ENCODE data around the gene DNAJC5.
A peak's percentile ranks its signal among the peaks of the same experiment; 100 is the strongest.

DNAJC5 gene

GRCh38 chr20:63859166-63859699, 35.7 kb upstream of the DNAJC5 start:
- peaks cover 22% of the 10 kb centered on the region for H3K4me1 ChIP-seq (ENCODE audit: control insufficient read depth, low read length)
- H3K4me3 ChIP-seq (ENCODE audit: low read length): no peak overlapping the region
- 0 out of 2 replicates have a peak overlapping the region, but pooled peaks have one; percentile 10 for H3K4me2 ChIP-seq (ENCODE audit: low read length)
- peaks cover 3% of the 10 kb centered on the region; the same call in 1 of the 2 replicates for H4K20me1 ChIP-seq (ENCODE audit: control insufficient read depth, insufficient read depth, low read depth, low read length)
- no peak overlapping the region for H3K27ac ChIP-seq (ENCODE audit: low read depth, low read length)
- H3K9me3 ChIP-seq (ENCODE audit: control insufficient read depth, insufficient read depth, low read length): no peaks in the 10 kb centered on the region
- H3K27me3 ChIP-seq (ENCODE audit: control insufficient read depth, low read length): no peaks in the 10 kb centered on the region
- H3K79me2 ChIP-seq (ENCODE audit: control insufficient read depth, low read length): peaks cover 11% of the 10 kb centered on the region
- peaks cover 19% of the 10 kb centered on the region for H3K36me3 ChIP-seq (ENCODE audit: control insufficient read depth, low read length)
- H3K9me2 ChIP-seq (replicated peaks; ENCODE audit: control insufficient read depth, low read length): no peaks in the 10 kb centered on the region
- H3F3A ChIP-seq (ENCODE audit: control insufficient read depth, insufficient read depth): no peaks in the 10 kb centered on the region
- TF ChIP-seq, protein P1, sequence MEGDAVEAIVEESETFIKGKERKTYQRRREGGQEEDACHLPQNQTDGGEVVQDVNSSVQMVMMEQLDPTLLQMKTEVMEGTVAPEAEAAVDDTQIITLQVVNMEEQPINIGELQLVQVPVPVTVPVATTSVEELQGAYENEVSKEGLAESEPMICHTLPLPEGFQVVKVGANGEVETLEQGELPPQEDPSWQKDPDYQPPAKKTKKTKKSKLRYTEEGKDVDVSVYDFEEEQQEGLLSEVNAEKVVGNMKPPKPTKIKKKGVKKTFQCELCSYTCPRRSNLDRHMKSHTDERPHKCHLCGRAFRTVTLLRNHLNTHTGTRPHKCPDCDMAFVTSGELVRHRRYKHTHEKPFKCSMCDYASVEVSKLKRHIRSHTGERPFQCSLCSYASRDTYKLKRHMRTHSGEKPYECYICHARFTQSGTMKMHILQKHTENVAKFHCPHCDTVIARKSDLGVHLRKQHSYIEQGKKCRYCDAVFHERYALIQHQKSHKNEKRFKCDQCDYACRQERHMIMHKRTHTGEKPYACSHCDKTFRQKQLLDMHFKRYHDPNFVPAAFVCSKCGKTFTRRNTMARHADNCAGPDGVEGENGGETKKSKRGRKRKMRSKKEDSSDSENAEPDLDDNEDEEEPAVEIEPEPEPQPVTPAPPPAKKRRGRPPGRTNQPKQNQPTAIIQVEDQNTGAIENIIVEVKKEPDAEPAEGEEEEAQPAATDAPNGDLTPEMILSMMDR (IDR thresholded peaks at IDR 0.05; ENCODE audit: low read depth, low read length, poor library complexity, severe bottlenecking): no peak
- TF ChIP-seq EZH2phosphoT487 (IDR thresholded peaks at IDR 0.05; ENCODE audit: borderline replicate concordance, low read length): no peak

DNA sequence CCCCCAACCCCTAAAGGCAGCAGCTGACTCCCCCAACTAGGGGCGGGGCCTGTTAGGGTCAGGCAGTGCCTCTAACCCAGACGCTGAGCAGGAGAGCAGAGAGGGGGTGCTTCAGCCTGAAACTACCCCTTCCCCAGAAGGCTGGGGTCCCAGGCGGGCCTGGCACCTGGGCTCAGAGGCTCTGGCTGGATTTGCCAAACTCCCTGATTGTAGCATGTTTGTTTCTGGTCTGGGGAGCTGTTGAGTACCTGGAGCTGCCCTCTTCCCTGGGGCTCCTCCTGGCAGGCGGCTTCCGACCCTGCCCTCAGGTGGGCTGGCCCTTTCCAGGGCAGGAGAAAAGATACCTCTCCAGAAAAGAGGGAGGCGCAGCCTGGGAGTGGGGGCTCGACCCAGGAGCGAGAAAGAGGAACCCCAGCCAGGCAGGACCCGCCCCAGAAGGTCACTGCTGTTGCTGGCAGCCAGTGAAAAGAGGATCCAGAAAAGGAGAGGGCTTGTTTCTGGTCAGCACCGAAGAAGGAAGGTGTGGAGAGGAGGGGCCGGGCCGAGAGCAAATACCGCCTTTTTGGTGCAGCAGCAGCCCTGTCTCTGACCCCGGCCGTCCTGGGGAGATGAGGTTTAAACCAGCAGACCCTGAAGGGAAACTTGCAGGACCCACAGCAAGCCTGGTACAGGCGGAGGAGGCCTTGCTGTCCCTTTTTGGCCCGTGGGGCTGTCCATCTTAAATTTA, 34.4 kb upstream of the DNAJC5 start:
- Histone ChIP-seq H3K27me3 (ENCODE audit: control insufficient read depth, low read length) (no peaks in the 10 kb centered on the region), H3K36me3 (ENCODE audit: control insufficient read depth, low read length) (peaks cover 22% of the 10 kb centered on the region), H3K27ac (ENCODE audit: low read depth, low read length) (no peak overlapping the region), H3K4me2 (ENCODE audit: low read length) (no peak overlapping the region), H3K4me1 (ENCODE audit: control insufficient read depth, low read length) (peaks cover 22% of the 10 kb centered on the region), H4K20me1 (ENCODE audit: control insufficient read depth, insufficient read depth, low read depth, low read length) (peaks cover 3% of the 10 kb centered on the region; the same call in 1 of the 2 replicates), H3F3A (ENCODE audit: control insufficient read depth, insufficient read depth) (peaks cover 3% of the 10 kb centered on the region; the same call in 1 of the 2 replicates), H3K4me3 (ENCODE audit: low read length) (no peak overlapping the region), H3K79me2 (ENCODE audit: control insufficient read depth, low read length) (peaks cover 19% of the 10 kb centered on the region), H3K9me2 (replicated peaks; ENCODE audit: control insufficient read depth, low read length) (no peaks in the 10 kb centered on the region), H3K9me3 (ENCODE audit: control insufficient read depth, insufficient read depth, low read length) (no peaks in the 10 kb centered on the region)
- TF ChIP-seq, protein P1 (IDR thresholded peaks at IDR 0.05; ENCODE audit: low read depth, low read length, poor library complexity, severe bottlenecking): no peak
- TF ChIP-seq EZH2phosphoT487 (IDR thresholded peaks at IDR 0.05; ENCODE audit: borderline replicate concordance, low read length): no peak

DNA sequence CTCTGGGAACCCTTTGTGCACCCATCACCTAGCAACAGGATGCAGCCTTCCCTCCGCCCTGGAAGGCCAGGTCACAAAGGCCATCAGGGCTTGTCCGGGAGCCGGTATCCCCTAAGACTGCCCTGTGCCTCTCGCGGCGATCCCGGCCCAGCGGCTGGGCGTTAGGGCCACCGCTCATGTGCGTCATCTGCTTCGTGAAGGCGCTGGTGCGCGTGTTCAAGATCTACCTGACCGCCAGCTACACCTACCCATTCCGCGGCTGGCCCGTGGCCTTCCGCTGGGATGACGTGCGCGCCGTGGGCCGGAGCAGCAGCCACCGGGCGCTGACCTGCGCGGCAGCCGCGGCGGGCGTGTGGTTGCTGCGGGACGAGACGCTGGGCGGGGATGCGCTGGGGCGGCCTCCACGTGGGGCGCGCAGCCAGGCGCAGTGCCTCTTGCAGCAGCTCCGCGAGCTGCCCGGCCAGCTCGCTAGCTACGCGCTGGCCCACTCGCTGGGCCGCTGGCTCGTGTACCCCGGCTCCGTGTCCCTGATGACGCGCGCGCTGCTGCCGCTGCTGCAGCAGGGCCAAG, 33.5 kb upstream of the DNAJC5 start, which contains the start of gene ABHD16B:
Gene ABHD16B (plus strand): TSS at position 134 of the 570 bp plus-strand sequence. CDS start 43 bp downstream, at position 177.
- TF ChIP-seq, protein P1 (IDR thresholded peaks at IDR 0.05; ENCODE audit: low read depth, low read length, poor library complexity, severe bottlenecking): no peak
- no peak for TF ChIP-seq EZH2phosphoT487 (IDR thresholded peaks at IDR 0.05; ENCODE audit: borderline replicate concordance, low read length)

More for the DNA sequence above, 33.5 kb upstream of the DNAJC5 start, which contains the start of gene ABHD16B:
- Histone ChIP-seq H3K36me3 (ENCODE audit: control insufficient read depth, low read length) (peaks cover 24% of the 10 kb centered on the region), H3K4me2 (ENCODE audit: low read length) (no peak within 1 kb of the TSS), H3K9me3 (ENCODE audit: control insufficient read depth, insufficient read depth, low read length) (no peaks in the 10 kb centered on the region), H3K27ac (ENCODE audit: low read depth, low read length) (no peak within 1 kb of the TSS), H3K4me3 (ENCODE audit: low read length) (no peak within 1 kb of the TSS), H3K4me1 (ENCODE audit: control insufficient read depth, low read length) (peaks cover 26% of the 10 kb centered on the region), H3F3A (ENCODE audit: control insufficient read depth, insufficient read depth) (peaks cover 3% of the 10 kb centered on the region; the same call in 1 of the 2 replicates), H3K27me3 (ENCODE audit: control insufficient read depth, low read length) (no peaks in the 10 kb centered on the region), H3K79me2 (ENCODE audit: control insufficient read depth, low read length) (peaks cover 28% of the 10 kb centered on the region), H4K20me1 (ENCODE audit: control insufficient read depth, insufficient read depth, low read depth, low read length) (peaks cover 3% of the 10 kb centered on the region; the same call in 1 of the 2 replicates), H3K9me2 (replicated peaks; ENCODE audit: control insufficient read depth, low read length) (no peaks in the 10 kb centered on the region)

Measured in DOHH2 (cell line).